Tibial nerve (tissue), 4 donors: ENCODE data around the gene ANO10. TPM values are rescaled to one million over a fixed set of nuclear protein-coding genes. Genes with fewer than 3 reads are reported as not detected.
A peak's percentile ranks its signal among the peaks of the same experiment; 100 is the strongest.

Experiments used
- DNase-seq, 2 donors: peaks; one replicate each; pipeline ENCODE4 v3.0.0-alpha.2; 2019; ENCODE audit warnings: low spot score in 2 of 2
- H3K27ac ChIP-seq, 4 donors: fragments of 200-600 bp; sonication (generic) in 3 of 4; one replicate each; pipeline ENCODE4 v1.5.1; 2017 to 2019; ENCODE audit warnings: mild to moderate bottlenecking in 1 of 4
- H3K27me3 ChIP-seq, 2 donors: fragments of 200-600 bp; sonication (generic) in 1 of 2; one replicate each; pipeline versions ENCODE4 v1.5.1 to v1.6.0; 2017 to 2019
- H3K36me3 ChIP-seq, 3 donors: fragments of 200-600 bp; sonication (generic); one replicate each; pipeline ENCODE4 v1.5.1; 2018 to 2019
- H3K4me1 ChIP-seq, 4 donors: fragments of 200-600 bp; sonication (generic) in 3 of 4; one replicate each; pipeline ENCODE4 v1.5.1; 2017 to 2019
- H3K4me3 ChIP-seq, 4 donors: fragments of 200-600 bp; sonication (generic) in 3 of 4; one replicate each; pipeline ENCODE4 v1.5.1; 2017 to 2019; ENCODE audit warnings: mild to moderate bottlenecking in 1 of 4, moderate library complexity in 1 of 4
- H3K9me3 ChIP-seq, 4 donors: fragments of 200-600 bp; sonication (generic) in 3 of 4; one replicate each; pipeline ENCODE4 v1.5.1; 2017 to 2019
- EP300 ChIP-seq, 2 donors: sonication (generic); formaldehyde crosslinking; IDR thresholded peaks; one replicate each; pipeline ENCODE4 v1.6.1; 2017; ENCODE audit warnings: antibody characterized with exemption in 2 of 2, mild to moderate bottlenecking in 1 of 2
- POLR2A ChIP-seq, 2 donors: fragments of 450-650 bp; IDR thresholded peaks; one replicate each; pipeline ENCODE4 v1.6.1; 2017; ENCODE audit warnings: antibody characterized with exemption in 2 of 2, mild to moderate bottlenecking in 2 of 2, moderate library complexity in 2 of 2
- WGBS, 2 donors: methylation state at CpG; one replicate each; pipeline ENCODE4 v1.1.5; 2018; 5-methylcytosine and 5-hydroxymethylcytosine counted together
- total RNA-seq, 4 donors: library from RNA; depleted of rRNA; stranded (reverse); fragments of >200 nt; gene quantifications; one replicate each; pipeline ENCODE4 v1.1.0, GENCODE V29; 2016
- TF ChIP-seq, protein P1 (sequence below), 5 experiments: fragments of 200-600 bp in 3 of 5; fragments of 450-650 bp in 2 of 5; sonication (generic) in 3 of 5; IDR thresholded peaks; one replicate each; pipeline ENCODE4 v1.5.1; 2016 to 2019; ENCODE audit warnings: antibody characterized with exemption in 5 of 5, mild to moderate bottlenecking in 3 of 5, moderate library complexity in 2 of 5

ANO10 gene
- total RNA-seq, 4 donors from 2014 or later = 19.4 to 28.8 (median 21.2) TPM

DNA sequence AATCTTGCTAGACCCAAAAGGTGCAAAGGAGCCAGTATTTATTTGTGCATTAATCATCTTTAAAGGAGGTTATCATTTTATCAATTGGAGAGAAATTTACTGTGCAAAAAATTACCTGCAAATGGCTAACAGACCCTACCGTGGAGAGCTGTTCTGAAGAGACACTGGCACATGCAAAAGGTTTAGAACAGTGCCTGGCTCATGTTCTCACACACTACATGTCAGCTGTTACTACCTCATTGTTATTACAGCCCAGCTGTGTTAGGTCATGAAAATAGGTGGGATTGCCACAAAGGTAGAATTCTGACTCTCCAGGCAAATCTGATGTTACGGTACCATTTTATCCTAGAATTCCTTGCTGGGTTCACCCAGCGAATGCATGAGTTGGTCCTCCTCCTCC, 198.2 kb downstream of the ANO10 start:
- H3K36me3 ChIP-seq = peaks cover 0 to 40% (median 0%) of the 10 kb centered on the region in 3 donors
- 63 to 81% methylated on average over 3 of the region's 3 CpGs for WGBS, 2 donors
- H3K9me3 ChIP-seq = peaks cover 0 to 3% (median 0%) of the 10 kb centered on the region in 4 donors
- no peak overlapping the region for H3K4me3 ChIP-seq
- no peak for DNase-seq
- TF ChIP-seq EP300 (IDR thresholded peaks at IDR 0.05) = no peak
- H3K27me3 ChIP-seq = no peaks in the 10 kb centered on the region
- no peak overlapping the region for H3K27ac ChIP-seq
- H3K4me1 ChIP-seq = no peaks in the 10 kb centered on the region

DNA sequence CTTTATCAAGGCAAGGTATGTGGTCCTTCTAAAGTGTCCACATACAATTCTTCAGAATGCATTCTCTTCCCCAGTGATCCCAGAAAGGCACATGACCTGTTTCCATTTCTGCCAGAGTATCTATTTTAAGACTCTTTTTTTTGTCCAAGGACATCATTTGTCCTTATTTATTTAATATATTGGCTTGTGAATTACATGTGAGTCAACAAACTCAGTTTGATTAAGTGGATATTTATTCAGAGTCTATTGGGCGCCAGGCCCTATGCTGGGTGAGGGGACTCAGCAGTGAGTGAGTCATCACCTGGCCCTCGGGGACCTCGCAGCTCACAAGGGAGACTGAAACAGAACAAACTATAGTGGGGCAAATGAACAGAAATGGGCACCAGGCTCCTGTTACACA, 198.7 kb downstream of the ANO10 start:
- no peak for TF ChIP-seq POLR2A (IDR thresholded peaks at IDR 0.05)
- TF ChIP-seq EP300 (IDR thresholded peaks at IDR 0.05) = no peak
- TF ChIP-seq, protein P1, sequence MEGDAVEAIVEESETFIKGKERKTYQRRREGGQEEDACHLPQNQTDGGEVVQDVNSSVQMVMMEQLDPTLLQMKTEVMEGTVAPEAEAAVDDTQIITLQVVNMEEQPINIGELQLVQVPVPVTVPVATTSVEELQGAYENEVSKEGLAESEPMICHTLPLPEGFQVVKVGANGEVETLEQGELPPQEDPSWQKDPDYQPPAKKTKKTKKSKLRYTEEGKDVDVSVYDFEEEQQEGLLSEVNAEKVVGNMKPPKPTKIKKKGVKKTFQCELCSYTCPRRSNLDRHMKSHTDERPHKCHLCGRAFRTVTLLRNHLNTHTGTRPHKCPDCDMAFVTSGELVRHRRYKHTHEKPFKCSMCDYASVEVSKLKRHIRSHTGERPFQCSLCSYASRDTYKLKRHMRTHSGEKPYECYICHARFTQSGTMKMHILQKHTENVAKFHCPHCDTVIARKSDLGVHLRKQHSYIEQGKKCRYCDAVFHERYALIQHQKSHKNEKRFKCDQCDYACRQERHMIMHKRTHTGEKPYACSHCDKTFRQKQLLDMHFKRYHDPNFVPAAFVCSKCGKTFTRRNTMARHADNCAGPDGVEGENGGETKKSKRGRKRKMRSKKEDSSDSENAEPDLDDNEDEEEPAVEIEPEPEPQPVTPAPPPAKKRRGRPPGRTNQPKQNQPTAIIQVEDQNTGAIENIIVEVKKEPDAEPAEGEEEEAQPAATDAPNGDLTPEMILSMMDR (IDR thresholded peaks at IDR 0.05) = no peak
- no peak for DNase-seq
- Histone ChIP-seq H3K9me3 (peaks cover 0 to 3% (median 0%) of the 10 kb centered on the region in 4 donors), H3K4me1 (no peaks in the 10 kb centered on the region), H3K4me3 (no peak overlapping the region), H3K36me3 (peaks cover 0 to 44% (median 0%) of the 10 kb centered on the region in 3 donors), H3K27ac (no peak overlapping the region), H3K27me3 (no peaks in the 10 kb centered on the region)
- 88 to 96% methylated on average over 3 of the region's 3 CpGs for WGBS, 2 donors

DNA sequence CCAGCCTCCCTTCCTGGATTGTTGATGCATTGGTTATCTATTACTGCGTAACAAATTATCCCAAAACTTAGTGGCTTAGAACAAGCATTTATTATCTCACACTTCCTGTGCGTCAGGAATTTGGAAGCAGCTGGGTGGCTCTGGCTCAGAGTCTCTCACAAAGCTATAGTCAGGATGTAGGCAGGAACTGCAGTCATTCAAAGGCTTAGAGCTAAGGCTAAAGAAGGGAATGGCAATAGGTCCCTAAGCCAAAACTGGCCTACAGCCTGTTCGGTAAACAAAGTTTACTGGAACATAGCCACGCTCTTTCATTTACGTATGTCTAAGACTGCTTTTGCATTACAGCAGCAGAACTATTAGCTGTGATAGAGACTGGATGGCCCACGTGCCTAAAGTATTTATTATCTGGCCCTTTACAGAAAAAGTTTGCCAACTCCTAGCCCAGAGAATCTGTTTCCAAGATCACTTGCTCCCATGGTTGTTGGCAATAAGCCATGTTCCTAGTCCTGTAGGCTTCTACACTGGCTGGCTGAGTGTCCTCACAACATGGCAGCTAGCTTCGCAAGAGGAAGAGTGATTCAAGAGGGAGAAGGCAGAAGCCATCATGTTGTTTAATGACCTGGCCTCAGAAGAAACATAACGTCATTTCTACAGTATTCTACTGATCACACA, 203.1 kb downstream of the ANO10 start:
- TF ChIP-seq EP300 (IDR thresholded peaks at IDR 0.05) (peak in 1 of 2 donors; percentile 41), POLR2A (IDR thresholded peaks at IDR 0.05) (no peak)
- TF ChIP-seq, protein P1 (IDR thresholded peaks at IDR 0.05) = no peak
- H3K4me3 ChIP-seq = no peak overlapping the region
- WGBS, 2 donors = 79% methylated on average over 8 of the region's 8 CpGs
- no peaks in the 10 kb centered on the region for H3K27me3 ChIP-seq
- DNase-seq = no peak
- peaks cover 0 to 24% (median 0%) of the 10 kb centered on the region in 3 donors for H3K36me3 ChIP-seq
- H3K27ac ChIP-seq = no peak overlapping the region
- H3K9me3 ChIP-seq = no peaks in the 10 kb centered on the region
- H3K4me1 ChIP-seq = no peaks in the 10 kb centered on the region

DNA sequence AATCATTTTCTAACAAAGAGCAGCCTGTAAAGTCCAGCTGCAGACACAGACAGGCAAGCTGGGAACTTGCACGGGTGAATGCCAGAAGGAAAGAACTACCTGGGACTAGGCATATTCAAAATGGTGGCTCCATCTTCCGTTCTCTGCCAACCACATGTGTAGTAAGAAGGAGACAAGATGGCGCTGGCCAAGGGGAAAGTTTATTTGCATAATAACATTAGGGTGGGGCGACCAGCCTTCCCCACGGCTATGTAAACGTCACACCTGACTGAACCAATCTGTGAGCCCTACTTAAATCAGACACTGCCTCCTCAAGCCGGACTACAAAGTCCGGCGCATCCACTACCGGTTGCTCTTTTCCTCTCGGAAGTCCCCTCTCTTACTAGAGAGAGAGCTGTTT, 204.7 kb downstream of the ANO10 start:
- 93 to 94% methylated on average over 11 of the region's 11 CpGs for WGBS, 2 donors
- no peak for DNase-seq
- H3K4me3 ChIP-seq = no peak overlapping the region
- TF ChIP-seq EP300 (IDR thresholded peaks at IDR 0.05) (no peak), POLR2A (IDR thresholded peaks at IDR 0.05) (no peak)
- TF ChIP-seq, protein P1 (IDR thresholded peaks at IDR 0.05) = no peak
- peaks cover 0 to 20% (median 0%) of the 10 kb centered on the region in 3 donors for H3K36me3 ChIP-seq
- H3K9me3 ChIP-seq = no peaks in the 10 kb centered on the region
- H3K4me1 ChIP-seq = no peaks in the 10 kb centered on the region
- no peaks in the 10 kb centered on the region for H3K27me3 ChIP-seq
- no peak overlapping the region for H3K27ac ChIP-seq

DNA sequence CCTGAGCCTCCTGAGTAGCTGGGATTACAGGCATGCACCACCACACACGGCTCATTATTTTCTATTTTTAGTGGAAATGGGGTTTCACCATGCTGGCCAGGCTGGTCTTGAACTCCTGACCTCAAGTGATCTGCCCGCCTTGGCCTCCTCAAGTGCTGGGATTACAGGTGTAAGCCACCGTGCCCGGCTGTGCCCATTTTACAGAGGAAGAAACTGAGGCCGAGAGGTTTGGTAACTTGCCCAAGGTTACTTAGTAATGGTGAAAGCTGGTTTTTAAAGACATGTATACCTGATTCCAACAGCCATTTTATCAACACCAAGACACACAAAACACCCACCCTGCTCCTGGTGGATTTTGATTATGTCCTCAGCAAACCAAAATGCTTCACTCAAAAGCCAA, 206.7 kb downstream of the ANO10 start:
- H3K4me3 ChIP-seq = no peak overlapping the region

More for the DNA sequence above, 206.7 kb downstream of the ANO10 start:
- peaks cover 0 to 7% (median 0%) of the 10 kb centered on the region in 3 donors for H3K36me3 ChIP-seq
- H3K4me1 ChIP-seq = no peaks in the 10 kb centered on the region
- 98% methylated on average over 5 of the region's 5 CpGs for WGBS, 2 donors
- no peak overlapping the region for H3K27ac ChIP-seq
- TF ChIP-seq, protein P1 (IDR thresholded peaks at IDR 0.05) = no peak
- TF ChIP-seq POLR2A (IDR thresholded peaks at IDR 0.05) (no peak), EP300 (IDR thresholded peaks at IDR 0.05) (no peak)
- H3K27me3 ChIP-seq = no peaks in the 10 kb centered on the region
- H3K9me3 ChIP-seq = no peaks in the 10 kb centered on the region
- no peak for DNase-seq
